MCF 10A (cell line): ENCODE measurements around the gene TCF3. TPM values are rescaled to one million over a fixed set of nuclear protein-coding genes. Genes with fewer than 3 reads are reported as not detected.
A peak's percentile ranks its signal among the peaks of the same experiment; 100 is the strongest.

Source experiments
- BruUV-seq: library from RNA; stranded (reverse); fragments of 400-500 nt; replicated peaks from 2 replicates; lab custom pipeline; 2021; lab: Mats Ljungman, UMichigan
- CTCF ChIA-PET: fragments of 300-600 bp; sonication (Branson Sonifier 250); formaldehyde crosslinking; extraction: SDS; loops from one replicate; lab custom pipeline; 2021; ENCODE audit warnings: antibody characterized with exemption, inconsistent platforms; lab: Yijun Ruan, JAX
- POLR2A ChIA-PET: fragments of 300-600, 350-650 bp; sonication (Branson Sonifier 250); formaldehyde crosslinking; extraction: SDS; loops from one replicate; lab custom pipeline; 2020; ENCODE audit warnings: antibody characterized with exemption, inconsistent platforms; lab: Yijun Ruan, JAX
- DNase-seq: peaks from one replicate; pipeline ENCODE4 v3.0.0-alpha.2; 2018; ENCODE audit not compliant: unreplicated experiment
- H3K27ac Mint-ChIP-seq: one replicate; pipeline ENCODE4 v1.8.0; 2022; ENCODE audit warnings: mild to moderate bottlenecking, low read depth, mixed read lengths; ENCODE audit not compliant: unreplicated experiment
- H3K27me3 Mint-ChIP-seq: one replicate; pipeline ENCODE4 v1.8.0; 2022; ENCODE audit warnings: mixed read lengths; ENCODE audit not compliant: insufficient read depth, unreplicated experiment
- H3K36me3 Mint-ChIP-seq: one replicate; pipeline ENCODE4 v1.8.0; 2022; ENCODE audit warnings: mild to moderate bottlenecking, moderate library complexity, mixed read lengths; ENCODE audit not compliant: insufficient read depth, unreplicated experiment
- H3K4me1 Mint-ChIP-seq: one replicate; pipeline ENCODE4 v1.8.0; 2022; ENCODE audit warnings: mixed read lengths; ENCODE audit not compliant: insufficient read depth, unreplicated experiment
- H3K4me3 Mint-ChIP-seq: one replicate; pipeline ENCODE4 v1.8.0; 2022; ENCODE audit warnings: mild to moderate bottlenecking, moderate library complexity, mixed read lengths; ENCODE audit not compliant: unreplicated experiment
- H3K9me3 Mint-ChIP-seq: one replicate; pipeline ENCODE4 v1.8.0; 2022; ENCODE audit warnings: mixed read lengths; ENCODE audit not compliant: unreplicated experiment
- CTCF ChIP-seq: fragments of 200-600 bp; IDR thresholded peaks from one replicate; pipeline ENCODE4 v1.8.0; 2022; ENCODE audit warnings: antibody characterized with exemption, mild to moderate bottlenecking; ENCODE audit not compliant: unreplicated experiment
- intact Hi-C: fragments of 100-400 bp; cut with micrococcal nuclease; formaldehyde crosslinking; loops from 2 replicates; pipeline ENCODE4 v1.14.1; 2022
- total RNA-seq: library from RNA; stranded (reverse); gene quantifications from 2 replicates; pipeline ENCODE4 v1.2.3, GENCODE V29; 2022

Gene TCF3
- total RNA-seq, 1 experiment from 2014 or later = 100 TPM

GRCh38 chr19:1620502-1620901, 31.9 kb downstream of the TCF3 start:
- H3K27ac Mint-ChIP-seq = no peak overlapping the region
- BruUV-seq = no TSS peak
- H3K4me1 Mint-ChIP-seq = no peaks in the 10 kb centered on the region
- no peak overlapping the region for H3K4me3 Mint-ChIP-seq
- no peak for TF ChIP-seq CTCF
- no peaks in the 10 kb centered on the region for H3K9me3 Mint-ChIP-seq
- no peak for DNase-seq
- ChIA-PET POLR2A (interaction anchor here (0.7 kb wide), 1 partner anchor 193 kb away, joined by 3 read pairs; no protein-coding TSS in a partner anchor), CTCF (no interaction called here)
- no peaks in the 10 kb centered on the region for H3K27me3 Mint-ChIP-seq
- intact Hi-C loops = no loop called here
- H3K36me3 Mint-ChIP-seq = peaks cover 55% of the 10 kb centered on the region

- ChIA-PET POLR2A (interaction anchor here (1.2 kb wide), 1 partner anchor 33 kb away, joined by 3 read pairs; the partner anchor contains the start of gene TCF3), CTCF (no interaction called here)
- intact Hi-C loops = no loop called here
- H3K27ac Mint-ChIP-seq = no peak overlapping the region
- no peaks in the 10 kb centered on the region for H3K27me3 Mint-ChIP-seq
- no peak for TF ChIP-seq CTCF
- H3K4me1 Mint-ChIP-seq = no peaks in the 10 kb centered on the region
- no peak for DNase-seq
- no peak overlapping the region for H3K4me3 Mint-ChIP-seq
- peaks cover 56% of the 10 kb centered on the region for H3K36me3 Mint-ChIP-seq
- BruUV-seq = no TSS peak
- H3K9me3 Mint-ChIP-seq = no peaks in the 10 kb centered on the region
Observed at GRCh38 chr19:1619703-1620102, 32.7 kb downstream of the TCF3 start.

GRCh38 chr19:1619094-1619439, 33.3 kb downstream of the TCF3 start:
- no peaks in the 10 kb centered on the region for H3K4me1 Mint-ChIP-seq
- ChIA-PET POLR2A (interaction anchor here (1.2 kb wide), 1 partner anchor 34 kb away, joined by 3 read pairs; the partner anchor contains the start of gene TCF3), CTCF (no interaction called here)
- no peak for TF ChIP-seq CTCF
- DNase-seq = no peak
- intact Hi-C loops = no loop called here
- peaks cover 58% of the 10 kb centered on the region for H3K36me3 Mint-ChIP-seq
- no TSS peak for BruUV-seq
- no peak overlapping the region for H3K27ac Mint-ChIP-seq
- H3K27me3 Mint-ChIP-seq = no peaks in the 10 kb centered on the region
- H3K4me3 Mint-ChIP-seq = no peak overlapping the region
- H3K9me3 Mint-ChIP-seq = no peaks in the 10 kb centered on the region

GRCh38 chr19:1618157-1619093, 34.0 kb downstream of the TCF3 start:
- ChIA-PET POLR2A (interaction anchor here (1.2 kb wide), 1 partner anchor 34 kb away, joined by 3 read pairs; the partner anchor contains the start of gene TCF3), CTCF (interaction anchor here (0.5 to 0.6 kb wide), 2 partner anchors 219 to 235 kb away, joined by 3 to 4 read pairs; no protein-coding TSS in a partner anchor)
- intact Hi-C loops = no loop called here
- Mint-ChIP-seq H3K27me3 (no peaks in the 10 kb centered on the region), H3K36me3 (peaks cover 53% of the 10 kb centered on the region), H3K4me3 (no peak overlapping the region), H3K9me3 (no peaks in the 10 kb centered on the region), H3K27ac (peak overlapping the region; percentile 76), H3K4me1 (no peaks in the 10 kb centered on the region)
- peak; percentile 26 for TF ChIP-seq CTCF
- DNase-seq = peak; percentile 47
- no TSS peak for BruUV-seq
